ENCODE results near the gene AKT2.

The AKT2 gene

GRCh38 chr19:40298026-40298425 lies 12.9 kb upstream of the AKT2 start:
- DNase-seq: no peak

- DNase-seq: no peak
These were observed 9.4 kb upstream of the AKT2 start for GRCh38 chr19:40294560-40294959.

- no peak for DNase-seq
These were observed 1.9 kb upstream of the AKT2 start for GRCh38 chr19:40286971-40287421.

- DNase-seq: no peak
These were observed 1.3 kb upstream of the AKT2 start for GRCh38 chr19:40286235-40286970.

GRCh38 chr19:40285353-40286234 lies 449 bp upstream of the AKT2 start:
- DNase-seq: peak; percentile 100

GRCh38 chr19:40284251-40284500 lies 969 bp downstream of the AKT2 start:
- DNase-seq: no peak

- DNase-seq: no peak
These were observed 1.5 kb downstream of the AKT2 start for GRCh38 chr19:40283414-40284250.

GRCh38 chr19:40282920-40283319 lies 2.2 kb downstream of the AKT2 start:
- no peak for DNase-seq

- no peak for DNase-seq
These were observed 3.0 kb downstream of the AKT2 start for GRCh38 chr19:40282209-40282580.

GRCh38 chr19:40281381-40282208 lies 3.5 kb downstream of the AKT2 start:
- no peak for DNase-seq

- DNase-seq: no peak
These were observed 4.4 kb downstream of the AKT2 start for GRCh38 chr19:40280608-40281221.

- peak; percentile 5 for DNase-seq
These were observed 5.2 kb downstream of the AKT2 start for GRCh38 chr19:40279761-40280607.

- DNase-seq: no peak
These were observed 6.0 kb downstream of the AKT2 start for GRCh38 chr19:40279120-40279551.

GRCh38 chr19:40278361-40279035 lies 6.6 kb downstream of the AKT2 start:
- no peak for DNase-seq

- no peak for DNase-seq
These were observed 7.6 kb downstream of the AKT2 start for GRCh38 chr19:40277356-40278059.

GRCh38 chr19:40274585-40275544 lies 10.3 kb downstream of the AKT2 start:
- peak; percentile 18 for DNase-seq

GRCh38 chr19:40273469-40274360 lies 11.4 kb downstream of the AKT2 start:
- DNase-seq: no peak
